K562 (cell line): ENCODE measurements around the gene PPP2R5A. TPM values are rescaled to one million over a fixed set of nuclear protein-coding genes. Genes with fewer than 3 reads are reported as not detected.
A peak's percentile ranks its signal among the peaks of the same experiment; 100 is the strongest.

ENCODE experiments used
- ATAC-seq: fragments of 200-7000 bp; cut with Tn5 transposase; 3 replicates; pipeline ENCODE4 v1.9.1; 2020; ENCODE audit warnings: moderate library complexity
- BruUV-seq: library from RNA; stranded (reverse); fragments of 400-500 nt; replicated peaks from 2 replicates; lab custom pipeline; 2021; lab: Mats Ljungman, UMichigan
- CTCF ChIA-PET: fragments of 300-600 bp; formaldehyde crosslinking; extraction: SDS; loops from one replicate; lab custom pipeline; 2021; ENCODE audit warnings: low intra/inter-chr PET ratio; lab: Yijun Ruan, JAX
- POLR2A ChIA-PET: fragments of 300-600, 350-650 bp; sonication (Branson Sonifier 250); formaldehyde crosslinking; extraction: SDS; loops from one replicate; lab custom pipeline; 2021; ENCODE audit warnings: antibody characterized with exemption, inconsistent platforms; lab: Yijun Ruan, JAX
- DNase-seq, 4 experiments: peaks; one replicate each; pipeline versions ENCODE4 v3.0.0 to v3.0.0-alpha.2; 2011 to 2018; ENCODE audit warnings: low spot score in 3 of 4, mixed read lengths in 3 of 4; ENCODE audit errors: extremely low read depth in 1 of 4
- FAIRE-seq: peaks from 2 replicates; lab custom pipeline; 2011; peaks lifted over from hg19 to GRCh38; lab: Jason Lieb, UNC
- H2AFZ ChIP-seq: 2 replicates; pipeline ENCODE4 v1.6.0; 2011; ENCODE audit warnings: low read depth, low read length, control low read depth, inconsistent platforms
- H3K27ac ChIP-seq: fragments of 200-600 bp; 3 replicates; pipeline ENCODE4 v1.8.0; 2011; ENCODE audit warnings: low read depth, mild to moderate bottlenecking, control low read depth, inconsistent platforms, low read length, moderate library complexity, mixed read lengths; ENCODE audit errors: extremely low read depth
- H3K27me3 ChIP-seq, 2 experiments: fragments of 300-600 bp in 1 of 2; 2 replicates in 1 of 2; 3 replicates in 1 of 2; pipeline versions ENCODE4 v1.6.0 to v1.8.0; 2011; ENCODE audit warnings: inconsistent platforms in 2 of 2, low read length in 2 of 2, mild to moderate bottlenecking in 1 of 2, mixed read lengths in 1 of 2, moderate library complexity in 1 of 2; ENCODE audit not compliant: control insufficient read depth in 2 of 2, insufficient read depth in 2 of 2
- H3K36me3 ChIP-seq: fragments of 300-600 bp; 3 replicates; pipeline ENCODE4 v1.8.0; 2011; ENCODE audit warnings: mild to moderate bottlenecking, low read length, inconsistent platforms; ENCODE audit not compliant: control insufficient read depth, insufficient read depth
- H3K4me1 ChIP-seq, 2 experiments: fragments of 200-600 bp in 1 of 2; replicated peaks in 1 of 2; 2 replicates in 1 of 2; 3 replicates in 1 of 2; pipeline versions ENCODE4 v1.5.1 to v1.8.0; 2011; ENCODE audit warnings: inconsistent platforms in 2 of 2, low read length in 2 of 2, mild to moderate bottlenecking in 1 of 2, mixed read lengths in 1 of 2, moderate library complexity in 1 of 2; ENCODE audit not compliant: control insufficient read depth in 2 of 2, insufficient read depth in 2 of 2
- H3K4me2 ChIP-seq: 2 replicates; pipeline ENCODE4 v1.6.1; 2011; ENCODE audit warnings: low read length, control low read depth, inconsistent platforms, mixed read lengths; ENCODE audit not compliant: insufficient read depth
- H3K4me3 ChIP-seq: fragments of 200-600 bp; sonication (generic), shearing (Covaris generic); 2 replicates; pipeline ENCODE4 v1.5.1; 2016; ENCODE audit warnings: control low read depth, inconsistent platforms
- H3K79me2 ChIP-seq: fragments of 200-600 bp; 3 replicates; pipeline ENCODE4 v1.8.0; 2011; ENCODE audit warnings: low read length, inconsistent platforms; ENCODE audit not compliant: control insufficient read depth, insufficient read depth
- H3K9ac ChIP-seq, 2 experiments: 2 replicates each; pipeline versions ENCODE4 v1.6.0 to v1.6.1; 2011; ENCODE audit warnings: low read depth in 2 of 2, low read length in 2 of 2, control low read depth in 1 of 2, inconsistent platforms in 1 of 2, mild to moderate bottlenecking in 1 of 2, mixed read lengths in 1 of 2; ENCODE audit not compliant: insufficient read depth in 1 of 2
- H3K9me1 ChIP-seq: one replicate; pipeline ENCODE4 v1.6.0; 2011; ENCODE audit warnings: inconsistent platforms, mild to moderate bottlenecking, low read length, moderate library complexity; ENCODE audit not compliant: control insufficient read depth, insufficient read depth
- H3K9me3 ChIP-seq: replicated peaks from 2 replicates; pipeline ENCODE4 v1.5.1; 2011; ENCODE audit warnings: low read depth, low read length, inconsistent platforms; ENCODE audit not compliant: control insufficient read depth, insufficient read depth
- H4K20me1 ChIP-seq: replicated peaks from 2 replicates; pipeline ENCODE4 v1.6.1; 2011; ENCODE audit warnings: low read length, inconsistent platforms, mixed read lengths; ENCODE audit not compliant: control insufficient read depth, insufficient read depth
- ETS2 ChIP-seq: IDR thresholded peaks from 2 replicates; pipeline ENCODE4 v1.6.1; 2016; ENCODE audit warnings: borderline replicate concordance, missing genetic modification characterization, mild to moderate bottlenecking, moderate library complexity, missing compliant biosample characterization; ENCODE audit not compliant: poor library complexity, severe bottlenecking
- FIP1L1 ChIP-seq: fragments of 200-400 bp; formaldehyde crosslinking; IDR thresholded peaks from 2 replicates; pipeline ENCODE4 v1.6.1; 2018; ENCODE audit warnings: mild to moderate bottlenecking, low read depth, low read length; ENCODE audit not compliant: poor library complexity, severe bottlenecking
- FOXK1 ChIP-seq: sonication (generic); formaldehyde crosslinking; IDR thresholded peaks from 2 replicates; pipeline ENCODE4 v1.8.0; 2022; ENCODE audit warnings: missing genetic modification reagents, mild to moderate bottlenecking, borderline replicate concordance
- HMG20A ChIP-seq: fragments of 450-650 bp; formaldehyde crosslinking; conservative IDR thresholded peaks from 2 replicates; pipeline ENCODE4 v1.4.0; 2020; ENCODE audit warnings: mild to moderate bottlenecking, mixed read lengths
- JUNB ChIP-seq: fragments of 450-650 bp; formaldehyde crosslinking; conservative IDR thresholded peaks from 2 replicates; pipeline ENCODE4 v1.4.0; 2020; ENCODE audit warnings: mild to moderate bottlenecking
- KLF10 ChIP-seq: fragments of 250-450 bp; sonication (Bioruptor Pico); IDR thresholded peaks from 2 replicates; pipeline ENCODE4 v1.6.1; 2021; ENCODE audit warnings: matching md5 sums
- LEF1 ChIP-seq: fragments of 450-650 bp; IDR thresholded peaks from 2 replicates; pipeline ENCODE4 v1.6.1; 2016; ENCODE audit warnings: mild to moderate bottlenecking
- MCM5 ChIP-seq: fragments of 450-650 bp; IDR thresholded peaks from 2 replicates; pipeline ENCODE4 v1.6.1; 2016; ENCODE audit warnings: low read depth
- NBN ChIP-seq: fragments of 450-650 bp; IDR thresholded peaks from 2 replicates; pipeline ENCODE4 v1.6.1; 2016; ENCODE audit warnings: low read depth, mild to moderate bottlenecking
- NFE2 ChIP-seq: IDR thresholded peaks from 2 replicates; pipeline ENCODE4 v1.6.1; 2014; ENCODE audit warnings: antibody characterized with exemption, low read depth
- PTBP1 ChIP-seq: fragments of 200-400 bp; formaldehyde crosslinking; IDR thresholded peaks from 2 replicates; pipeline ENCODE4 v1.6.1; 2017; ENCODE audit warnings: low read depth, low read length
- ZBTB17 ChIP-seq: fragments of 450-650 bp; formaldehyde crosslinking; IDR thresholded peaks from 2 replicates; pipeline ENCODE4 v1.4.0; 2020; ENCODE audit warnings: mild to moderate bottlenecking
- ZNF23 ChIP-seq: fragments of 250-450 bp; sonication (Bioruptor Pico); IDR thresholded peaks from 2 replicates; pipeline ENCODE4 v1.4.0; 2020; ENCODE audit warnings: mild to moderate bottlenecking
- ZNF3 ChIP-seq: fragments of 250-450 bp; sonication (Bioruptor Pico); IDR thresholded peaks from 2 replicates; pipeline ENCODE4 v1.5.0; 2021; ENCODE audit warnings: mild to moderate bottlenecking, moderate library complexity
- WGBS: fragments of 100-300 bp; shearing (Covaris generic); methylation state at CpG from one replicate; pipeline ENCODE4 v1.1.6; 2016; ENCODE audit warnings: low coverage, mixed read lengths; ENCODE audit not compliant: insufficient coverage; ENCODE audit errors: missing lambda C conversion rate; 5-methylcytosine and 5-hydroxymethylcytosine counted together
- in situ Hi-C: fragments of 300-500 bp; cut with MboI; formaldehyde crosslinking; loops from 4 replicates; pipeline ENCODE4 v1.15.0; 2018; ENCODE audit warnings: inconsistent platforms, mixed read lengths
- intact Hi-C: fragments of 100-400 bp; cut with micrococcal nuclease; formaldehyde crosslinking; loops from 2 replicates; pipeline ENCODE4 v1.14.2; 2022
- polyA plus RNA-seq, 8 experiments: library from polyadenylated mRNA; depleted of rRNA in 4 of 8; stranded (reverse) in 5 of 8; unstranded in 3 of 8; fragments of >200 nt; fragmentation: Nextera tagmentation in 2 of 8; fragmentation: Illumina TruSeq in 1 of 8; extraction: Ambion mirVana in 2 of 8; extraction: Trizol in 1 of 8; gene quantifications; 2 replicates each; pipeline versions ENCODE4 v1.2.1 to v1.2.3, GENCODE V29; 2011 to 2014; ENCODE audit warnings: inconsistent platforms in 1 of 8, missing spikeins in 1 of 8
- total RNA-seq, 7 experiments: library from RNA; depleted of rRNA in 6 of 7; stranded (reverse); fragments of >200 nt in 6 of 7; fragmentation: Illumina TruSeq in 2 of 7; extraction: Trizol in 2 of 7; gene quantifications; 2 replicates each; pipeline versions ENCODE4 v1.2.1 to v1.2.3, GENCODE V29; 2011 to 2021; ENCODE audit warnings: low replicate concordance in 1 of 7
- TF ChIP-seq, protein P1 (sequence below): fragments of 250-450 bp; sonication (Bioruptor Pico); IDR thresholded peaks from 2 replicates; pipeline ENCODE4 v1.4.0; 2020; ENCODE audit warnings: mild to moderate bottlenecking
- TF ChIP-seq, protein P2 (sequence below), 2 experiments: fragments of 450-650 bp in 1 of 2; sonication (generic) in 1 of 2; formaldehyde crosslinking; conservative IDR thresholded peaks; 2 replicates each; pipeline versions ENCODE4 v1.4.0 to v1.8.1; 2020 to 2022; ENCODE audit warnings: mild to moderate bottlenecking in 1 of 2, missing genetic modification reagents in 1 of 2
- TF ChIP-seq, protein P3 (sequence below): IDR thresholded peaks from 2 replicates; pipeline ENCODE4 v1.6.1; 2014; ENCODE audit warnings: antibody characterized with exemption

The PPP2R5A gene
- total and polyA plus RNA-seq, 9 of the 15 experiments (the other 6 are each of a cell fraction or from before 2014, with no cell fraction given): 26.9 to 106 (median 64.3) TPM

GRCh38 chr1:212283741-212284140, 1.5 kb upstream of the PPP2R5A start (continued):
- peak; percentile 26; the same call in 1 of the 2 replicates for TF ChIP-seq FOXK1

DNA sequence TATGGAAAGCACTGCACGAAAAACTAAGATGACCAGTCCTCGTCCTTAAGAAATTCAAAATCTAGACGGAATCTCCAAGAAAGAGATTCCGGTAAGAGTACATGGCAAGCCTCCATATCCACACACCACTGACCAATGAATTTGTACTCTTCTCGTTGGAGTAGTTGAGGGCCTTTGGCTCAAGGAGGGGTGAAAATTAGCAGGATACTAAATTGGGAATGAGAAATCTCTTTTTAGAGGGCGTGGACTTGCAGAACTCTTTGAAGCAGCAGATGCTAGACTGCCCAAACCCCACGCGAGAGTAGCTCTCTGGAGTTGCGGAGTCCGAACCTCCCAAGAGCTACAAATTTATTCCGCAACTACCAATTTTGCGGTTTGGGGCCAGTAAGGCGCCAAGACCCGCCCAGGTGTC, 872 bp upstream of the PPP2R5A start:
- peaks cover 52% of the 10 kb centered on the region for H3K79me2 ChIP-seq
- CTCF ChIA-PET: no interaction called here
- intact Hi-C loops (loop anchor here (2.0 kb wide), 1 partner anchor 42 kb away; no protein-coding TSS in a partner anchor), in situ Hi-C loops (no loop called here)
- DNase-seq (no peak), FAIRE-seq (no peak), ATAC-seq (no peak; the same call in 2 of the 3 replicates)
- no peaks in the 10 kb centered on the region for H3K9me1 ChIP-seq
- peaks cover 7% of the 10 kb centered on the region; the same call in 2 of the 3 replicates for H3K36me3 ChIP-seq
- H3K9me3 ChIP-seq: no peaks in the 10 kb centered on the region
- no peaks in the 10 kb centered on the region for H3K27me3 ChIP-seq
- H3K4me3 ChIP-seq: peak overlapping the region; percentile 86
- H3K27ac ChIP-seq: peak overlapping the region; percentile 95
- POLR2A ChIA-PET: interaction anchor here (0.6 to 2.4 kb wide), 22 partner anchors 10 to 734 kb away, joined by 3 to 9 read pairs (median 4); partner anchors contain the start of genes DTL and INTS7
- H2AFZ ChIP-seq: peak overlapping the region; percentile 98
- peak overlapping the region; percentile 88 for H3K4me2 ChIP-seq
- 1% methylated on average over 14 of the region's 14 CpGs for whole genome bisulfite sequencing
- H3K9ac ChIP-seq: peak overlapping the region; percentile 91 to 94
- H3K4me1 ChIP-seq: peaks cover 17 to 23% of the 10 kb centered on the region in 2 experiments; a peak in 4 of 5 replicates
- peaks cover 10% of the 10 kb centered on the region; the same call in 1 of the 2 replicates for H4K20me1 ChIP-seq
- TSS peak; percentile 90 for BruUV-seq
- no peak for TF ChIP-seq PTBP1
- no peak for TF ChIP-seq HMG20A (CRISPR knock-in tag)
- no peak for TF ChIP-seq KLF10 (CRISPR knock-in tag)
- no peak for TF ChIP-seq ETS2 (tag)
- TF ChIP-seq, protein P1, sequence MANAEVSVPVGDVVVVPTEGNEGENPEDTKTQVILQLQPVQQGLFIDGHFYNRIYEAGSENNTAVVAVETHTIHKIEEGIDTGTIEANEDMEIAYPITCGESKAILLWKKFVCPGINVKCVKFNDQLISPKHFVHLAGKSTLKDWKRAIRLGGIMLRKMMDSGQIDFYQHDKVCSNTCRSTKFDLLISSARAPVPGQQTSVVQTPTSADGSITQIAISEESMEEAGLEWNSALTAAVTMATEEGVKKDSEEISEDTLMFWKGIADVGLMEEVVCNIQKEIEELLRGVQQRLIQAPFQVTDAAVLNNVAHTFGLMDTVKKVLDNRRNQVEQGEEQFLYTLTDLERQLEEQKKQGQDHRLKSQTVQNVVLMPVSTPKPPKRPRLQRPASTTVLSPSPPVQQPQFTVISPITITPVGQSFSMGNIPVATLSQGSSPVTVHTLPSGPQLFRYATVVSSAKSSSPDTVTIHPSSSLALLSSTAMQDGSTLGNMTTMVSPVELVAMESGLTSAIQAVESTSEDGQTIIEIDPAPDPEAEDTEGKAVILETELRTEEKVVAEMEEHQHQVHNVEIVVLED (CRISPR knock-in tag): no peak
- no peak for TF ChIP-seq NBN
- no peak for TF ChIP-seq ZBTB17 (CRISPR knock-in tag)
- TF ChIP-seq LEF1: peak; percentile 77; the same call in 1 of the 2 replicates
- TF ChIP-seq ZNF23 (CRISPR knock-in tag): no peak
- no peak for TF ChIP-seq JUNB
- TF ChIP-seq, protein P2, sequence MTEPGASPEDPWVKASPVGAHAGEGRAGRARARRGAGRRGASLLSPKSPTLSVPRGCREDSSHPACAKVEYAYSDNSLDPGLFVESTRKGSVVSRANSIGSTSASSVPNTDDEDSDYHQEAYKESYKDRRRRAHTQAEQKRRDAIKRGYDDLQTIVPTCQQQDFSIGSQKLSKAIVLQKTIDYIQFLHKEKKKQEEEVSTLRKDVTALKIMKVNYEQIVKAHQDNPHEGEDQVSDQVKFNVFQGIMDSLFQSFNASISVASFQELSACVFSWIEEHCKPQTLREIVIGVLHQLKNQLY (CRISPR knock-in tag; conservative IDR thresholded peaks at IDR 0.05): no peak
- TF ChIP-seq ZNF3 (CRISPR knock-in tag): no peak
- TF ChIP-seq MCM5: no peak
- TF ChIP-seq, protein P3, sequence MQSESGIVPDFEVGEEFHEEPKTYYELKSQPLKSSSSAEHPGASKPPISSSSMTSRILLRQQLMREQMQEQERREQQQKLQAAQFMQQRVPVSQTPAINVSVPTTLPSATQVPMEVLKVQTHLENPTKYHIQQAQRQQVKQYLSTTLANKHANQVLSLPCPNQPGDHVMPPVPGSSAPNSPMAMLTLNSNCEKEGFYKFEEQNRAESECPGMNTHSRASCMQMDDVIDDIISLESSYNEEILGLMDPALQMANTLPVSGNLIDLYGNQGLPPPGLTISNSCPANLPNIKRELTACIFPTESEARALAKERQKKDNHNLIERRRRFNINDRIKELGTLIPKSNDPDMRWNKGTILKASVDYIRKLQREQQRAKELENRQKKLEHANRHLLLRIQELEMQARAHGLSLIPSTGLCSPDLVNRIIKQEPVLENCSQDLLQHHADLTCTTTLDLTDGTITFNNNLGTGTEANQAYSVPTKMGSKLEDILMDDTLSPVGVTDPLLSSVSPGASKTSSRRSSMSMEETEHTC: no peak
- no peak for TF ChIP-seq FIP1L1
- peak; percentile 3; the same call in 1 of the 2 replicates for TF ChIP-seq NFE2
